NCI-H1694 treated with DMSO at 0.1 percent for 48 hours (cell line): Measurements from ENCODE around the gene ARMCX1.
"Not testable (repeated sequence)": the region's sequence is repeated elsewhere in the genome, so short reads cannot be mapped to it uniquely, and the experiment has no call there.

Experiments used
- DNase-seq: peaks from one replicate; lab custom pipeline; 2025; lab: John Stamatoyannopoulos, UW

ARMCX1 gene

GRCh38 chrX:101550362-101550750, at the start of gene ARMCX1:
Gene ARMCX1 (plus strand): TSS chrX:101550547. CDS start chrX:101552931, 2,384 bp downstream.
- DNase-seq, result no peak

- not testable (repeated sequence) for DNase-seq
These were observed 47.4 kb upstream of the ARMCX1 start for GRCh38 chrX:101502929-101503328.

GRCh38 chrX:101507372-101507771, 43.0 kb upstream of the ARMCX1 start:
- no peak for DNase-seq

GRCh38 chrX:101507986-101508385, 42.4 kb upstream of the ARMCX1 start:
- DNase-seq, result no peak

GRCh38 chrX:101530944-101531343, 19.4 kb upstream of the ARMCX1 start:
- DNase-seq, result no peak

GRCh38 chrX:101539116-101539515, 11.2 kb upstream of the ARMCX1 start:
- DNase-seq, result no peak

- no peak for DNase-seq
These were observed 518 bp downstream of the ARMCX1 start for GRCh38 chrX:101550751-101551379.

GRCh38 chrX:101551380-101551767, 1.0 kb downstream of the ARMCX1 start:
- DNase-seq, result no peak

- DNase-seq, result no peak
These were observed 2.4 kb downstream of the ARMCX1 start for GRCh38 chrX:101552714-101553113.

GRCh38 chrX:101564651-101565050, 14.3 kb downstream of the ARMCX1 start:
- no peak for DNase-seq

- peak; percentile 16 for DNase-seq
These were observed 45.5 kb downstream of the ARMCX1 start for GRCh38 chrX:101595739-101596419.

- not testable (repeated sequence) for DNase-seq
These were observed 49.2 kb downstream of the ARMCX1 start for GRCh38 chrX:101599592-101599991.

- no peak for DNase-seq
These were observed 51.7 kb downstream of the ARMCX1 start for GRCh38 chrX:101602077-101602476.
